MCF 10A (cell line): ENCODE measurements around the gene FGD2. TPM values are rescaled to one million over a fixed set of nuclear protein-coding genes. Genes with fewer than 3 reads are reported as not detected.

Experiments
- BruUV-seq: library from RNA; stranded (reverse); fragments of 400-500 nt; replicated peaks from 2 replicates; lab custom pipeline; 2021; lab: Mats Ljungman, UMichigan
- CTCF ChIA-PET: fragments of 300-600 bp; sonication (Branson Sonifier 250); formaldehyde crosslinking; extraction: SDS; loops from one replicate; lab custom pipeline; 2021; ENCODE audit warnings: antibody characterized with exemption, inconsistent platforms; lab: Yijun Ruan, JAX
- POLR2A ChIA-PET: fragments of 300-600, 350-650 bp; sonication (Branson Sonifier 250); formaldehyde crosslinking; extraction: SDS; loops from one replicate; lab custom pipeline; 2020; ENCODE audit warnings: antibody characterized with exemption, inconsistent platforms; lab: Yijun Ruan, JAX
- DNase-seq: peaks from one replicate; pipeline ENCODE4 v3.0.0-alpha.2; 2018; ENCODE audit not compliant: unreplicated experiment
- H3K27ac Mint-ChIP-seq: one replicate; pipeline ENCODE4 v1.8.0; 2022; ENCODE audit warnings: mild to moderate bottlenecking, low read depth, mixed read lengths; ENCODE audit not compliant: unreplicated experiment
- H3K27me3 Mint-ChIP-seq: one replicate; pipeline ENCODE4 v1.8.0; 2022; ENCODE audit warnings: mixed read lengths; ENCODE audit not compliant: insufficient read depth, unreplicated experiment
- H3K36me3 Mint-ChIP-seq: one replicate; pipeline ENCODE4 v1.8.0; 2022; ENCODE audit warnings: mild to moderate bottlenecking, moderate library complexity, mixed read lengths; ENCODE audit not compliant: insufficient read depth, unreplicated experiment
- H3K4me1 Mint-ChIP-seq: one replicate; pipeline ENCODE4 v1.8.0; 2022; ENCODE audit warnings: mixed read lengths; ENCODE audit not compliant: insufficient read depth, unreplicated experiment
- H3K4me3 Mint-ChIP-seq: one replicate; pipeline ENCODE4 v1.8.0; 2022; ENCODE audit warnings: mild to moderate bottlenecking, moderate library complexity, mixed read lengths; ENCODE audit not compliant: unreplicated experiment
- H3K9me3 Mint-ChIP-seq: one replicate; pipeline ENCODE4 v1.8.0; 2022; ENCODE audit warnings: mixed read lengths; ENCODE audit not compliant: unreplicated experiment
- CTCF ChIP-seq: fragments of 200-600 bp; IDR thresholded peaks from one replicate; pipeline ENCODE4 v1.8.0; 2022; ENCODE audit warnings: antibody characterized with exemption, mild to moderate bottlenecking; ENCODE audit not compliant: unreplicated experiment
- intact Hi-C: fragments of 100-400 bp; cut with micrococcal nuclease; formaldehyde crosslinking; loops from 2 replicates; pipeline ENCODE4 v1.14.1; 2022
- total RNA-seq: library from RNA; stranded (reverse); gene quantifications from 2 replicates; pipeline ENCODE4 v1.2.3, GENCODE V29; 2022

The FGD2 gene
- total RNA-seq, 1 experiment from 2014 or later = not detected

GRCh38 chr6:36976931-36977330 is 28.5 kb upstream of the FGD2 start:
- intact Hi-C loops = no loop called here
- Mint-ChIP-seq H3K4me3 (no peak overlapping the region), H3K27ac (no peak overlapping the region), H3K36me3 (peaks cover 50% of the 10 kb centered on the region), H3K9me3 (no peaks in the 10 kb centered on the region), H3K27me3 (no peaks in the 10 kb centered on the region), H3K4me1 (peaks cover 12% of the 10 kb centered on the region)
- BruUV-seq = no TSS peak
- TF ChIP-seq CTCF = no peak
- no peak for DNase-seq
- ChIA-PET POLR2A (no interaction called here), CTCF (interaction anchor here (0.7 to 1.0 kb wide), 3 partner anchors 16 to 92 kb away, joined by 3 to 5 read pairs (median 4); partner anchors contain the start of gene C6orf89)

GRCh38 chr6:36977470-36977941 is 27.9 kb upstream of the FGD2 start:
- Mint-ChIP-seq H3K4me1 (peaks cover 14% of the 10 kb centered on the region), H3K27me3 (no peaks in the 10 kb centered on the region), H3K4me3 (no peak overlapping the region), H3K27ac (no peak overlapping the region), H3K36me3 (peaks cover 48% of the 10 kb centered on the region), H3K9me3 (no peaks in the 10 kb centered on the region)
- DNase-seq = no peak
- intact Hi-C loops = no loop called here
- ChIA-PET POLR2A (no interaction called here), CTCF (interaction anchor here (0.8 kb wide), 1 partner anchor 17 kb away, joined by 5 read pairs; no protein-coding TSS in a partner anchor)
- BruUV-seq = no TSS peak
- no peak for TF ChIP-seq CTCF

GRCh38 chr6:36978421-36979346 is 26.8 kb upstream of the FGD2 start:
- BruUV-seq = no TSS peak
- no peak overlapping the region for H3K27ac Mint-ChIP-seq
- CTCF ChIA-PET = interaction anchor here (0.6 kb wide), 1 partner anchor 89 kb away, joined by 3 read pairs; no protein-coding TSS in a partner anchor

More at GRCh38 chr6:36978421-36979346, 26.8 kb upstream of the FGD2 start:
- no peak for TF ChIP-seq CTCF
- POLR2A ChIA-PET = no interaction called here
- intact Hi-C loops = no loop called here
- Mint-ChIP-seq H3K9me3 (no peaks in the 10 kb centered on the region), H3K36me3 (peaks cover 37% of the 10 kb centered on the region), H3K27me3 (no peaks in the 10 kb centered on the region), H3K4me1 (peaks cover 14% of the 10 kb centered on the region), H3K4me3 (no peak overlapping the region)
- no peak for DNase-seq
